OCI-LY1 (cell line): ENCODE measurements around the gene CRYAB.

Experiments
- H2AFZ ChIP-seq: fragments of 200-600 bp; sonication (generic), shearing (Covaris generic); 2 replicates; pipeline ENCODE4 v1.6.0; 2014; ENCODE audit warnings: antibody characterized with exemption, mild to moderate bottlenecking, low read length
- H3F3A ChIP-seq: fragments of 200-600 bp; sonication (generic), shearing (Covaris generic); 2 replicates; pipeline ENCODE4 v1.6.0; 2014; ENCODE audit warnings: mild to moderate bottlenecking, antibody characterized with exemption, low read length, moderate library complexity; ENCODE audit not compliant: insufficient read depth
- H3K27ac ChIP-seq: fragments of 200-600 bp; sonication (generic); 2 replicates; pipeline ENCODE4 v1.5.1; 2014; ENCODE audit warnings: low read length, mixed run types, mild to moderate bottlenecking, low read depth; ENCODE audit not compliant: poor library complexity, severe bottlenecking
- H3K27me3 ChIP-seq: fragments of 200-600 bp; sonication (generic); 2 replicates; pipeline ENCODE4 v1.6.0; 2014; ENCODE audit warnings: antibody characterized with exemption, mild to moderate bottlenecking, low read length, moderate library complexity; ENCODE audit not compliant: insufficient read depth
- H3K36me3 ChIP-seq: fragments of 200-600 bp; sonication (generic); 2 replicates; pipeline ENCODE4 v1.6.1; 2014; ENCODE audit warnings: mild to moderate bottlenecking, antibody characterized with exemption, low read length, moderate library complexity, mixed read lengths; ENCODE audit not compliant: insufficient read depth
- H3K4me1 ChIP-seq: fragments of 200-600 bp; sonication (generic); 2 replicates; pipeline ENCODE4 v1.5.1; 2014; ENCODE audit warnings: mild to moderate bottlenecking, low read length, moderate library complexity; ENCODE audit not compliant: insufficient read depth, severe bottlenecking
- H3K4me2 ChIP-seq: fragments of 200-600 bp; sonication (generic), shearing (Covaris generic); 2 replicates; pipeline ENCODE4 v1.6.1; 2014; ENCODE audit warnings: low read length
- H3K4me3 ChIP-seq: fragments of 200-600 bp; sonication (generic); 2 replicates; pipeline ENCODE4 v1.5.1; 2014; ENCODE audit warnings: low read length, low read depth, mild to moderate bottlenecking, mixed read lengths; ENCODE audit not compliant: poor library complexity, severe bottlenecking
- H3K79me2 ChIP-seq: fragments of 200-600 bp; shearing (Covaris generic); 2 replicates; pipeline ENCODE4 v1.6.1; 2016; ENCODE audit warnings: mixed run types, low read length, mixed read lengths; ENCODE audit not compliant: insufficient read depth
- H3K9ac ChIP-seq: fragments of 200-600 bp; sonication (generic), shearing (Covaris generic); 2 replicates; pipeline ENCODE4 v1.6.1; 2014; ENCODE audit warnings: mild to moderate bottlenecking, low read length, mixed read lengths
- H3K9me2 ChIP-seq: fragments of 200-600 bp; sonication (generic), shearing (Covaris generic); 2 replicates; pipeline ENCODE4 v1.6.1; 2014; ENCODE audit warnings: low read depth, mild to moderate bottlenecking, low read length, mixed read lengths
- H3K9me3 ChIP-seq: fragments of 200-600 bp; shearing (Covaris generic); 2 replicates; pipeline ENCODE4 v1.6.1; 2014; ENCODE audit warnings: low read length, mixed read lengths
- H4K20me1 ChIP-seq: fragments of 200-600 bp; sonication (generic), shearing (Covaris generic); 2 replicates; pipeline ENCODE4 v1.6.0; 2016; ENCODE audit warnings: mild to moderate bottlenecking, low read length; ENCODE audit not compliant: insufficient read depth
- EZH2 ChIP-seq: fragments of 200-600 bp; sonication (generic), shearing (Covaris generic); IDR thresholded peaks from 2 replicates; pipeline ENCODE4 v1.8.0; 2017; ENCODE audit warnings: borderline replicate concordance, mixed run types, mild to moderate bottlenecking, antibody characterized with exemption, low read length, moderate library complexity, mixed read lengths
- TF ChIP-seq, protein P1 (sequence below): fragments of 200-600 bp; sonication (generic), shearing (Covaris generic); IDR thresholded peaks from 2 replicates; pipeline ENCODE4 v1.5.1; 2017; ENCODE audit warnings: mild to moderate bottlenecking, antibody characterized with exemption, low read length, moderate library complexity, mixed read lengths

Gene CRYAB

DNA sequence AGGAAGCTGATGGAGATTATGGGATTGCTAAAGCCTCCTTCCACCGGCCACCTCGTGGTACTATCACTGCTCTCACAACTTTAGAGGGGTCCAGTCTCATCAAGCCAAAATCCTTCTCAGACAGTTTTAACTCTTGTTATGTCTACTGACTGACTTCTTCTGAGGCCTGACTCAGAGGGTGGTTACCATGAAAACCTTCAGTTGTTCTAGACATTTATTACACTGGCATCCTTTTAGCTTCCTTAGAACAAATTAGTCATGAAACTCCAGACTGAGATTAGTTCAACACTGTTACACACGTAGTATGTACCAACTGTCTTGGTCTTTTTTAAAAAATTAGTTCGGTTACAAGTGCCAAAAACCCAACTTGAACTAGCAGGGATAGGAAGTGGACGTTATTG, 33.1 kb upstream of the CRYAB start:
- no peak for TF ChIP-seq EZH2
- TF ChIP-seq, protein P1, sequence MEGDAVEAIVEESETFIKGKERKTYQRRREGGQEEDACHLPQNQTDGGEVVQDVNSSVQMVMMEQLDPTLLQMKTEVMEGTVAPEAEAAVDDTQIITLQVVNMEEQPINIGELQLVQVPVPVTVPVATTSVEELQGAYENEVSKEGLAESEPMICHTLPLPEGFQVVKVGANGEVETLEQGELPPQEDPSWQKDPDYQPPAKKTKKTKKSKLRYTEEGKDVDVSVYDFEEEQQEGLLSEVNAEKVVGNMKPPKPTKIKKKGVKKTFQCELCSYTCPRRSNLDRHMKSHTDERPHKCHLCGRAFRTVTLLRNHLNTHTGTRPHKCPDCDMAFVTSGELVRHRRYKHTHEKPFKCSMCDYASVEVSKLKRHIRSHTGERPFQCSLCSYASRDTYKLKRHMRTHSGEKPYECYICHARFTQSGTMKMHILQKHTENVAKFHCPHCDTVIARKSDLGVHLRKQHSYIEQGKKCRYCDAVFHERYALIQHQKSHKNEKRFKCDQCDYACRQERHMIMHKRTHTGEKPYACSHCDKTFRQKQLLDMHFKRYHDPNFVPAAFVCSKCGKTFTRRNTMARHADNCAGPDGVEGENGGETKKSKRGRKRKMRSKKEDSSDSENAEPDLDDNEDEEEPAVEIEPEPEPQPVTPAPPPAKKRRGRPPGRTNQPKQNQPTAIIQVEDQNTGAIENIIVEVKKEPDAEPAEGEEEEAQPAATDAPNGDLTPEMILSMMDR, result no peak
- no peak overlapping the region for H3K4me3 ChIP-seq
- no peak overlapping the region for H3K27ac ChIP-seq
- H2AFZ ChIP-seq, result no peak overlapping the region
- H3K36me3 ChIP-seq, result no peaks in the 10 kb centered on the region
- no peak overlapping the region for H3K4me2 ChIP-seq
- no peaks in the 10 kb centered on the region for H3K9me2 ChIP-seq
- no peaks in the 10 kb centered on the region for H3K79me2 ChIP-seq
- no peaks in the 10 kb centered on the region for H3K27me3 ChIP-seq
- H3F3A ChIP-seq, result no peaks in the 10 kb centered on the region
- H4K20me1 ChIP-seq, result no peaks in the 10 kb centered on the region
- no peak overlapping the region for H3K9ac ChIP-seq
- peaks cover 6% of the 10 kb centered on the region for H3K4me1 ChIP-seq
- no peaks in the 10 kb centered on the region for H3K9me3 ChIP-seq

DNA sequence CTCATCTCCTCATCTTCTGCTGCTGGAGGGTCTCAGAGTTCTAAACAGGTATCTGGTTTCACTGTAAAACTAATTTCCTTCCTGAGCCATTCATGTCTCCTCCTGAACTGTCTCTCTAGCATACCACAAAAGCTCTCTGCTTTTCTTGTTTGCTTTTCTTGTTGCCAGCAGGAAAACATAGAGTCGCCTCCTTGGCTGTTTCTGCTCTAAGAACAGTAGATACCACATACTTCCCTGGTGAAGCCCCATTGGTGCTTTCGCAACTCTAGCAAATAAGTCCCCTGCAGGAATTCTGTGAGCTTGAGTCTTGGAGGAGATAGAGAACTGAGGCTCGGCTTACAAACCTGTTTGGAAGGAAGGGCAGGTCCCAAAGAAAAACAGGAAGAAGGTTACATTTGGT, 32.6 kb upstream of the CRYAB start:
- Histone ChIP-seq H3K36me3 (no peaks in the 10 kb centered on the region), H3K4me2 (no peak overlapping the region), H3K9ac (no peak overlapping the region), H4K20me1 (no peaks in the 10 kb centered on the region), H3K9me3 (no peaks in the 10 kb centered on the region), H2AFZ (no peak overlapping the region), H3K27me3 (no peaks in the 10 kb centered on the region), H3K79me2 (no peaks in the 10 kb centered on the region), H3F3A (no peaks in the 10 kb centered on the region), H3K4me3 (no peak overlapping the region), H3K4me1 (peaks cover 8% of the 10 kb centered on the region), H3K9me2 (no peaks in the 10 kb centered on the region), H3K27ac (no peak overlapping the region)
- TF ChIP-seq EZH2, result no peak
- TF ChIP-seq, protein P1, result no peak

DNA sequence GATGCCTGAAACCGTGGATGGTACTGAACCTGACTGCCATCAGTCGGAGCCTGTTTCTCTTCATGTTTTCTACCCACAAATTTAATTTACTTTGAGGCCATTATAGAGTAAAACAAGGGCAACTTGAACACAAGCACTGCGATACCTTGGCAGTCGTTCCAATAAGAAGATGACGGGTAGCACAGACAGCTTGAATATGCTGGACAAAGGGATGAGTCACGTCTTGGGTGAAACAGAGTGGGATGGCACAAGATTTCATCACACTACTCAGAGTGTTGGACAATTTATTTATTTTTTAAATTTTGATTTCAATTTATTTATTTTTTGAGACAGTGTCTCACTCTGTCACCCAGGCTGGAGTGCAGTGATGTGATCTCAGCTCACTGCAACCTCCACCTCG, 31.3 kb upstream of the CRYAB start:
- Histone ChIP-seq H3K4me2 (no peak overlapping the region), H4K20me1 (no peaks in the 10 kb centered on the region), H3K27ac (no peak overlapping the region), H3K36me3 (no peaks in the 10 kb centered on the region), H3K4me1 (peaks cover 21% of the 10 kb centered on the region), H3K9me3 (no peaks in the 10 kb centered on the region), H3K9ac (no peak overlapping the region), H3F3A (no peaks in the 10 kb centered on the region), H2AFZ (no peak overlapping the region), H3K27me3 (no peaks in the 10 kb centered on the region), H3K79me2 (no peaks in the 10 kb centered on the region), H3K9me2 (no peaks in the 10 kb centered on the region), H3K4me3 (no peak overlapping the region)
- TF ChIP-seq EZH2, result no peak
- TF ChIP-seq, protein P1, result no peak
